GM10248 (cell line): ENCODE results near the gene CORO6.

Source experiments
- CTCF ChIA-PET: fragments of 300-600 bp; sonication (Branson Sonifier 250); formaldehyde crosslinking; extraction: SDS; loops from one replicate; lab custom pipeline; 2021; ENCODE audit warnings: antibody characterized with exemption; lab: Yijun Ruan, JAX
- POLR2A ChIA-PET: fragments of 350-650 bp; sonication (Branson Sonifier 250); formaldehyde crosslinking; extraction: SDS; loops from one replicate; lab custom pipeline; 2020; ENCODE audit warnings: antibody characterized with exemption; lab: Yijun Ruan, JAX
- DNase-seq: peaks from one replicate; pipeline ENCODE4 v3.0.0; 2012; ENCODE audit errors: extremely low spot score
- TF ChIP-seq, protein P1 (sequence below): IDR thresholded peaks from 2 replicates; pipeline ENCODE4 v1.5.1; 2012; ENCODE audit warnings: mild to moderate bottlenecking, low read depth; ENCODE audit errors: extremely low read depth, missing control alignments, control extremely low read depth

Gene CORO6

DNA sequence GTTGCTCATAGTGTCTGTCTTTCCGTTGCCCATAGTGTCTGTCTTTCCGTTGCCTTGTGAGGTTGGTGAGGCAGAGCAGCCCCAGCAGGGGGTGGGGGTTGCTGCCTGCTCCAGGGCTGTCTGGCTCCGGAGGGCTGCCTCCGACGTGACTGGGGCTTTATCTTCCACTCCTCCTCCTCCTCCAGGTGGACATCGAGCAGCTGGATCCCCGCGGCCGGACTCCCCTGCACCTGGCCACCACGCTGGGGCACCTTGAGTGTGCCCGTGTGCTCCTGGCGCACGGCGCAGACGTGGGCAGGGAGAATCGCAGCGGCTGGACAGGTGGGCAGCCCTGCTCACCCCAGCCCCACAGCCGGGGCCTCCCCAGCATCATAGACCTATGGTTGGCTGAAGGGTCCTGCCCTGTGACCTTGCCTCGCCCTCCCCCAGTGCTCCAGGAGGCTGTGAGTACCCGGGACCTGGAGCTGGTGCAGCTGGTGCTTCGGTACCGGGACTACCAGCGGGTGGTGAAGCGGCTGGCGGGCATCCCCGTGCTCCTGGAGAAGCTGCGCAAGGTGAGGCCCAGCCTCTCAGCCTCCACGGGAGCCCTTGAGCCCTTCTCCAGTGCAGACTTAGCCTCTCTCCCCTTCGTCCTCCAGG is 15.0 kb downstream of the CORO6 start:
- no peak for DNase-seq
- ChIA-PET CTCF (interaction anchor here (0.9 to 4.0 kb wide), 4 partner anchors 10 to 34 kb away, joined by 3 to 30 read pairs (median 10); no protein-coding TSS in a partner anchor), POLR2A (no interaction called here)
- TF ChIP-seq, protein P1, sequence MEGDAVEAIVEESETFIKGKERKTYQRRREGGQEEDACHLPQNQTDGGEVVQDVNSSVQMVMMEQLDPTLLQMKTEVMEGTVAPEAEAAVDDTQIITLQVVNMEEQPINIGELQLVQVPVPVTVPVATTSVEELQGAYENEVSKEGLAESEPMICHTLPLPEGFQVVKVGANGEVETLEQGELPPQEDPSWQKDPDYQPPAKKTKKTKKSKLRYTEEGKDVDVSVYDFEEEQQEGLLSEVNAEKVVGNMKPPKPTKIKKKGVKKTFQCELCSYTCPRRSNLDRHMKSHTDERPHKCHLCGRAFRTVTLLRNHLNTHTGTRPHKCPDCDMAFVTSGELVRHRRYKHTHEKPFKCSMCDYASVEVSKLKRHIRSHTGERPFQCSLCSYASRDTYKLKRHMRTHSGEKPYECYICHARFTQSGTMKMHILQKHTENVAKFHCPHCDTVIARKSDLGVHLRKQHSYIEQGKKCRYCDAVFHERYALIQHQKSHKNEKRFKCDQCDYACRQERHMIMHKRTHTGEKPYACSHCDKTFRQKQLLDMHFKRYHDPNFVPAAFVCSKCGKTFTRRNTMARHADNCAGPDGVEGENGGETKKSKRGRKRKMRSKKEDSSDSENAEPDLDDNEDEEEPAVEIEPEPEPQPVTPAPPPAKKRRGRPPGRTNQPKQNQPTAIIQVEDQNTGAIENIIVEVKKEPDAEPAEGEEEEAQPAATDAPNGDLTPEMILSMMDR: no peak

DNA sequence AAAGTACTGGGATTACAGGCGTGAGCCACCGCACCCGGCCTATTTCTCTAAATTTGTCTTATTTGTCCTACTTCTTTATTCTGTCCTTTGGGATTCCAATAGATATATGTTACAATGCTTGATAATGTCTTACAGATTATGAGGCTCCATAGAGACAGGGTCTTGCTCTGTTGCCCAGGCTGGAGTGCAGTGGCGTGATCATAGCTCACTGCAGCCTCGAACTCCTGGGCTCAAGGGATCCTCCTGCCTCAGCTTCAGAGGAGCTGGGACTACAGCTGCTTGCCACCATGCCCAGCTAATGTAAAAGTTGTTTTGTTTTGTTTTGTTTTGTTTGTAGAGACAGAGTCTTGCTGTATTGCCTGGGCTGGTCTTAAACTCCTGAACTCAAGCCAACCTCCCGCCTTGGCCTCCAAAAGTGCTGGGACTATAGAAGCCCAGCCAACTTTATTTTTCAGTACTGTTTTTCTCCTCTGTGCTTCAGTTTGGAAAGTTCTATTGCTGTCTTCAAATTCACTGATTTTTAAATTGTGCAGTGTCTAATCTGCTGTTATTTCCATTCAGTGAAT is 19.5 kb downstream of the CORO6 start:
- no peak for DNase-seq
- TF ChIP-seq, protein P1: no peak
- POLR2A ChIA-PET: no interaction called here
- CTCF ChIA-PET: interaction anchor here (1.0 to 8.4 kb wide), 4 partner anchors 11 to 30 kb away, joined by 4 to 58 read pairs (median 16); no protein-coding TSS in a partner anchor

DNA sequence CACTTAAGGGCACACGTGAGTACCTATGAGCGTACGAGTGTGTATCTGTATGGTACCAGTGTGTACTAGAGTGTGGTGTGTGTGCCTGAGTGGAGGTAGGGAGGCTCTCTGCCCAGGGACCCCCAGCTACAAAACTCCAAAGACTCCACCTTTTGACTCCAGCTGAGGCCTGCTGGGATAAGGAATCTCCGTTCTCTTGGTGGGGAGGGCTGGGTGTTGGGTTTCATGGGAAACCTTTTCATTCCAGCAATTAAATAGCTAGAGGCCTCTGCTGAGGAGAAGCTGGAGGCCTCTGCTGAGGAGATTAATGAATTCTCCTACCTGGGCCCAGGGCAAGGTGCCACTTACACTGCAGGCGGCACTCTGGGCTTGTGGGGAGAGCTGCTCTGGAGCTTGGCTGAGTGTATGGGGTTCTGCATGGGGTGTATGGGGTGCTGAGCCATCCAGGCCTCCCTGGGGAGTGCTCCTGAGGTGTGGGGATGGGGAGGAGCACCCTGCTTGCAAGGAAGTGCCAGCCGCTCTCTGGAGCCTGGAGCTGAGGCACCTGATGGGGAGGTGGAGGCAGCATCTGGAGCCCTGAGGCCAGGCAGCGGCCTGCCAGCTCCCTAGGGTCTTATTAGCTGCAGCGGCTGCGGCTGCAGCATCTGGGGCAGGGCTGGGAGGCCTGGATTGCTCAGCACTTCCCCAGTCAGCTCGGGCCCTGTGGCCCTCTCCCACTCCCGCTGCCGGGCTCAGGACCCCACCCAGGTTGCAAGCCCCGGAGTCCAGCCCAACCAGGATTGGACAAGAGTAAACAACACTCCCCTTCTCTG is 25.1 kb downstream of the CORO6 start:
- TF ChIP-seq, protein P1: no peak
- no peak for DNase-seq
- ChIA-PET CTCF (interaction anchor here (0.8 to 8.4 kb wide), 7 partner anchors 12 to 210 kb away, joined by 3 to 58 read pairs (median 7); no protein-coding TSS in a partner anchor), POLR2A (no interaction called here)

DNA sequence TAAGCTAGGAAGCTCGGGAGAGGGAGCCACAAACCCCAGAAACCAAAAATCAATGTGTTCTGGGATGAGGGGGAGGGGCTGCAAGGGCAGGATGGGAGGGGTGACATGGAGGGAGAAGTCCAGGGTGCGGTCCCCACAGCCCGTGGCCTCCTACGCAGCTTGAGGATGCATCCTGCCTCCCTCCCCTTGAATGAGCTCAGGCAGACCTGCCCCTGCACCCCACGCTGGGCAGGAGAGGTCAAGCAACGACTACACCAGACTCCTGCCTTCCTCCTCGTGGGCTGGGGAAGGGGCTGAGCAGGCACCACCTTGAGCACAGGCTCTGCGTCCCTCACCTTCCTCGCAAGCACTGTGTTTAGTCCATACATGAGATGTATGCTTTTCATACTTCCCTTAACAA is 25.9 kb downstream of the CORO6 start:
- POLR2A ChIA-PET: no interaction called here
- DNase-seq: no peak
- CTCF ChIA-PET: interaction anchor here (0.8 to 8.4 kb wide), 7 partner anchors 11 to 211 kb away, joined by 3 to 58 read pairs (median 7); no protein-coding TSS in a partner anchor
- TF ChIP-seq, protein P1: no peak

DNA sequence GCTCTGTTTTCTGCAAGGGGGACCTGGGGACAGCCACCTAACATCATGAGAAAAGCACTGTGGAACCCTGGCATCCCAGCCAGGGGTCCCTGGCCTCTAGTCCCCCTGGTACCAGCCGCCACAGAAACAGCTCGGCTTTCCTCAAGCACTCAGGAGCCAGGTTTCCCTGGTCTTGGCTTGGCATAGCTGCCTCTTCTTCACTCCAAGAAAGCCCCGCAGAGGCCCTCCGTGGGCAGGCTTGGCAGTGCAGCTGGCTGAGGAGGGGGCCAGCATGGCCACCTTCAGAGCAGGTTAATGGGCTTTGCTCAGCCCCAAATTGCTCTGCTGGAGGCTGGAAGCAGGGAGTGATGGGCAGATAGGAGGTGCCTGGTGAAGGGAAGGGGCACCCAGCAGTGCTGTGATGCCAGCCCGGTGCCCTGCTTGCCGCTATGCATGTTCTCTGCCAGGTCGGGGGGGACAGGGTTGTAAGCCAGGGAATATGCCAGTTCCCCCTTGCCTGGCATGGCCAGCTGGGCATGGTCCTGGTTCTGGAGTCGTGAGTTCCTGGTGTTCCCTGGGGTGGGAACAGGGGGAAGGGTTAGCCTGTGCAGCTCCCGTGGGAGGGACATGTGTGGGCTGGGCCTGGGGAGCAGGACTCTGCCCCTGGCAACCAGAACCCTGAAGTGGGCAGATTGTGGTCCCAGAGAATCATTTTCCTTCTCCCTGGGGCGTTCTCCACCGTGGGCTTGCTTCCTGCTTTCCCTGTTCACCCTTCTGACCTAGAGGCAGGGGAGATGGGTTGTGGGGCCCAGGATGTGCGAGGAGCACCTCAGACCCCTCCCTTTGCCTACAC is 26.6 kb downstream of the CORO6 start:
- TF ChIP-seq, protein P1: no peak
- DNase-seq: no peak
- POLR2A ChIA-PET: no interaction called here
- CTCF ChIA-PET: interaction anchor here (0.9 to 8.4 kb wide), 5 partner anchors 15 to 22 kb away, joined by 3 to 58 read pairs (median 7); no protein-coding TSS in a partner anchor
